Activated T-helper 1 cell treated with anti-CD3 and anti-CD28 coated beads, Interleukin-12 subunit alpha, Interleukin-12 subunit beta, Interleukin-2, Interleukin-4 antibody, amounts not matched to agents 30 ng/mL and 10 ng/mL and 1 ng/mL, durations not matched to agents 14 hours and 24 hours and 36 hours (primary cell): ENCODE results near the gene TNNT1. TPM values are rescaled to one million over a fixed set of nuclear protein-coding genes. Genes with fewer than 3 reads are reported as not detected.

Experiments
- DNase-seq: peaks from one replicate; pipeline ENCODE4 v3.0.0; 2021; ENCODE audit warnings: low spot score
- H3K27ac Mint-ChIP-seq: one replicate; pipeline ENCODE4 v1.8.0; 2021; ENCODE audit warnings: mild to moderate bottlenecking, mixed read lengths
- H3K27me3 Mint-ChIP-seq: one replicate; pipeline ENCODE4 v1.8.0; 2022; ENCODE audit warnings: mild to moderate bottlenecking, moderate library complexity, mixed read lengths; ENCODE audit not compliant: insufficient read depth
- H3K36me3 Mint-ChIP-seq: one replicate; pipeline ENCODE4 v1.8.0; 2021; ENCODE audit warnings: low read depth, mixed read lengths
- H3K4me1 Mint-ChIP-seq: one replicate; pipeline ENCODE4 v1.8.0; 2021; ENCODE audit warnings: low read depth, mixed read lengths
- H3K4me3 Mint-ChIP-seq: one replicate; pipeline ENCODE4 v1.8.0; 2021; ENCODE audit warnings: mild to moderate bottlenecking, moderate library complexity, mixed read lengths
- H3K9me3 Mint-ChIP-seq: one replicate; pipeline ENCODE4 v1.8.0; 2021; ENCODE audit warnings: mixed read lengths
- intact Hi-C: fragments of 100-400 bp; cut with micrococcal nuclease; formaldehyde crosslinking; loops from one replicate; pipeline ENCODE4 v1.15.1; 2024
- total RNA-seq: library from RNA; stranded (reverse); gene quantifications from 2 replicates; pipeline ENCODE4 v1.2.3, GENCODE V29; 2022

Gene TNNT1, protein sequence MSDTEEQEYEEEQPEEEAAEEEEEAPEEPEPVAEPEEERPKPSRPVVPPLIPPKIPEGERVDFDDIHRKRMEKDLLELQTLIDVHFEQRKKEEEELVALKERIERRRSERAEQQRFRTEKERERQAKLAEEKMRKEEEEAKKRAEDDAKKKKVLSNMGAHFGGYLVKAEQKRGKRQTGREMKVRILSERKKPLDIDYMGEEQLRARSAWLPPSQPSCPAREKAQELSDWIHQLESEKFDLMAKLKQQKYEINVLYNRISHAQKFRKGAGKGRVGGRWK
- not detected in 2 replicates for total RNA-seq

DNA sequence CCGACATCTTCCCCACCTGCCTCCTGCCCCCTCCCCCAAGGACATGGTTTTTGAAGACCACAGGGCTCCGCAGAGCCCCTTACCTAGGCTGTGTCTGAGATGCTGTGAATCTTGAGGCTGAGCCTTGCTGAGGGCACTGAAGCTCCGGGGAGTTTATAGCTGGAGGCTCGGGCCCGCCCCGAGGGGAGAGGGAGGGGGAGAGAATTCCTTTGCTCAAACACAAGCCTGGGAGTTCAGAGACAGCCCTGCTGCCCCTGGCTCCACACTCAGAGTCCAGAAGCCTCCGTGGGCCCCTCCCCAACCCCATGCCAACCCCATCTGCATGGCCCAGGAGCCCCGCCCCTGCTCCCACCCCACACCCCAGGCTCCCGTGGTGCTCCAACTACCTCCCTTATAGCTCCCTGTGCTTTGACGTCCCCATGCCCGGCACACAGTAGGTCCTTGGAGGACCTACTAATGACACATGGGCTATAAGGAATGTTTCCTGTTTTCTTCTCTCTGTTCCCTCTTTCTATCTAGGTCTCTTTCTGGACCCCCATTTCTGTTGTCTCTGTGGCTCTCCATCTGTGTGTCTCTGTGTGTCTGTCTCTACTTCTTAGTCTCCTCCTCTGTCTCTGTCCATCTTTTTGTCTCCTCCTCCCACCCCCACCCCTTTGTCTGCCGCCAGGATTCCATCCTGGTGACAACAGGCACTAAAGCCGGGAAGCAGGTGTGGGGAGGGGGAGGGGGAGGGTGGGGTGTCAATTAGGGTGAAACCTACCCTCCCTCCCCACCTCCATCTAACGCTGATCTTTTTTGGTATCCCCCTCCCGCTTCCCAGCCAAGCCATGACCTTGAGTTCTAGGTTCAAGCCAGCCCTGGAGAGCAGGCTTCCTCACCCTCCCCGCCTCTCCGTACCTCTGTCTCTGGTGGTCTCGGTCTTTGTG is at the start of gene TNNT1:
TSS of gene TNNT1 (minus strand) at position 129 of the 926 bp plus-strand sequence. CDS start 2,049 bp downstream, outside the sequence.
- Mint-ChIP-seq H3K4me3 (no peak within 1 kb of the TSS), H3K27ac (no peak within 1 kb of the TSS), H3K27me3 (peaks cover 32% of the 10 kb centered on the region), H3K36me3 (peaks cover 2% of the 10 kb centered on the region), H3K4me1 (peaks cover 15% of the 10 kb centered on the region), H3K9me3 (peaks cover 16% of the 10 kb centered on the region)
- DNase-seq = no peak
- intact Hi-C loops = loop anchor here (10.0 kb wide), 1 partner anchor 485 kb away; the partner anchor contains the start of gene LILRB4

DNA sequence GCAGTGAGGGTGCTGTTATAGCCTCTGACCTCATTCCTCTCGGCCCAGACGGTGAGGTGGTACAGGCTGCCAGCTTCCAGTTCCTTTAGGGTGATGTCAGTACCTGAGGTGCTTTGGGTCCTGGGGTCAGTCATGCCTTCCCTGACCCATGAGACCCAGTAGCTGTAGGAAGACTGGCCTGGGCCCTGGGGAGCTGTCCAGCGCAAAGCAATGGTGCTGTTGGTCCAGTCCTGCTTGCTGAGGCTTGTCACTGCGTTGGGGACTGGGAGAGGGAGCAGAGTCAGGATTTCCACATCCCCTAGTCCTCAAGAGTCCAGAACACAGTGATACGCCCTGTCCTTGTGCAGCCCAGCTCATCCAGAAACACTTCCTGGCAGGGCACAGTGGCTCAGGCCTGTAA is 49.6 kb upstream of the TNNT1 start:
- peaks cover 8% of the 10 kb centered on the region for H3K27me3 Mint-ChIP-seq
- no peak overlapping the region for H3K27ac Mint-ChIP-seq
- intact Hi-C loops = no loop called here
- no peaks in the 10 kb centered on the region for H3K4me1 Mint-ChIP-seq
- no peaks in the 10 kb centered on the region for H3K36me3 Mint-ChIP-seq
- H3K9me3 Mint-ChIP-seq = no peaks in the 10 kb centered on the region
- DNase-seq = no peak
- H3K4me3 Mint-ChIP-seq = no peak overlapping the region

DNA sequence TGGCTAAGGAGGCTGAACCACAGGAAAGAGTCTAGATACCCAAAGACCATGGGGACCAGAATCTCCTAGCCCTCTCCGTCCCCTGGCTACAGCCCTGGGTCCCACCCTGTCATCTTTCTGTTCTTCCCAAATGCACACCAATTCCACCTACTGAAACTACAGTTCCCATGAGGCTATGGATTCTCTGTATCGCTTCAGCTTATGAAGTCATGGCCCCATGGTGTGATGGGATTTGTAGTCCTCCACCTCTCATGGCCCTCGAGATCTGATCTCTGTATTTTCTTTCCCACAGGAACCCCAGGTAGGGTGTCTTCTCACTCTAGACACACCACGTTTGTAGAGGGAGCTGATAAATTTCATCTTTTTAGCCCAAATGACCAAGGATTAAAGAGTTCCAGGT is 48.5 kb upstream of the TNNT1 start:
- H3K4me3 Mint-ChIP-seq = no peak overlapping the region
- intact Hi-C loops = no loop called here
- no peak overlapping the region for H3K27ac Mint-ChIP-seq
- H3K9me3 Mint-ChIP-seq = no peaks in the 10 kb centered on the region
- H3K4me1 Mint-ChIP-seq = no peaks in the 10 kb centered on the region
- H3K36me3 Mint-ChIP-seq = no peaks in the 10 kb centered on the region
- peaks cover 8% of the 10 kb centered on the region for H3K27me3 Mint-ChIP-seq
- DNase-seq = no peak

DNA sequence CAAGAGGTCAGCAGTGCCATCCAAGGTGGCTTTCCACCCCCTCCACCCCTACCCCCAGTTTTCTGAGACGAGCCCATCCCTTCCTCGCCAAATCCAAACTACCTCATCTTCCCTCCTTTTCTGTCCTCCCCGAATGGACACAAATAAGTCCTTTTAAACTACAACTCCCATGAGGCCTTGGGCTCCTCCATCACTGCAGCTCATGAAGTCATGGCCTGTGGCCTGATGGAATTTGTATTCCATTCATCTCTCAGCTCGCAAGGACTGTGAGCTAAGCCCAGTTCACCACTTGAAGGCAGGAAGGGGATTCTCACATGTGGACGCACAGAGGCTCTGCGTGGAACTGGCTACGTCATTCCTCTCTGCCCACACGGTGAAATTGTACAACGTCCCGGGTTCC is 47.8 kb upstream of the TNNT1 start:
- peaks cover 8% of the 10 kb centered on the region for H3K27me3 Mint-ChIP-seq
- H3K9me3 Mint-ChIP-seq = no peaks in the 10 kb centered on the region
- no peaks in the 10 kb centered on the region for H3K4me1 Mint-ChIP-seq
- H3K27ac Mint-ChIP-seq = no peak overlapping the region
- H3K36me3 Mint-ChIP-seq = no peaks in the 10 kb centered on the region
- no peak for DNase-seq
- intact Hi-C loops = no loop called here
- H3K4me3 Mint-ChIP-seq = no peak overlapping the region

DNA sequence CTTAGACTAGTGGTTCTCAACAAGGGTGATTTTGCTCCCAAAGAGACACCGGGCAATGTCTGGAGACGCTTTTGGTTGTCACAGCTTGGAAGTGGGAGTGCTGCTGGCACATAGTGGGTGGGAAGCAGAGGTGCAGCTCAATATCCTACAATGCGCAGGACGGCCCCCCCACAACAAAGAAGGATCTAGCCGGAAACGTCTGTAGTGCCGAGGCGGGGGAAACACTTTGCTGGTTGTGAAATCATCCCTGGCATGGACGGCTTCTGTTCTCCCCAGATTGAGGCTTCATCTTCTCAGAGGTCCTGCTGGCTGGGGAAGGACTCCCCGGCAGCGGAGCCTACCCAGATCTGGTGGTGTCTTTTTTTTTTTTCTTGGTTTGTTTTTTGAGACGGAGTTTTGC is 44.5 kb upstream of the TNNT1 start:
- peaks cover 2% of the 10 kb centered on the region for H3K27me3 Mint-ChIP-seq
- H3K4me1 Mint-ChIP-seq = peaks cover 11% of the 10 kb centered on the region
- H3K9me3 Mint-ChIP-seq = no peaks in the 10 kb centered on the region
- DNase-seq = no peak
- intact Hi-C loops = no loop called here
- H3K27ac Mint-ChIP-seq = no peak overlapping the region
- H3K4me3 Mint-ChIP-seq = no peak overlapping the region
- no peaks in the 10 kb centered on the region for H3K36me3 Mint-ChIP-seq

DNA sequence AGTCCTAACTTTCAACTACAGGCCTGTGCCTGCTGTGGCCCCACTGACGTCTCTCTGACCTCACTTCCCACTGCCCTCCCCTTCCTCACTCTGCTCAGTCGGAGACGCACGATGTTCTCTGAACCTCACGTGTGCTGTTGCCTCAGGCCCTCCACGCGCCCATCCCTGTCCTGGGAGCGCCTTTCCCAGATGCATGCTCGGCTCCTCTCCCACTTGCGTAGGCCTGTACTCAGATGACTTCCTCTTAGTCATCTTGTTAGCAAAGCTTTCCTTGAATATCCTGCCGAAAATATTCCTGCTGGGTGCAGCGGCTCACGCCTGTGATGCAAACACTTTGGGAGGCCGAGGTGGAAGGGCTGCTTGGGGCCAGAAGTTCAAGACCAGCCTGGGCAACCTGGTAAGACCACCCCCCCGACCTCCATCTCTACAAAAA is 40.4 kb upstream of the TNNT1 start:
- DNase-seq = no peak
- H3K27me3 Mint-ChIP-seq = no peaks in the 10 kb centered on the region
- H3K4me3 Mint-ChIP-seq = no peak overlapping the region
- H3K9me3 Mint-ChIP-seq = no peaks in the 10 kb centered on the region
- peak overlapping the region; percentile 51 for H3K27ac Mint-ChIP-seq
- peaks cover 17% of the 10 kb centered on the region for H3K4me1 Mint-ChIP-seq
- intact Hi-C loops = no loop called here
- H3K36me3 Mint-ChIP-seq = no peaks in the 10 kb centered on the region

DNA sequence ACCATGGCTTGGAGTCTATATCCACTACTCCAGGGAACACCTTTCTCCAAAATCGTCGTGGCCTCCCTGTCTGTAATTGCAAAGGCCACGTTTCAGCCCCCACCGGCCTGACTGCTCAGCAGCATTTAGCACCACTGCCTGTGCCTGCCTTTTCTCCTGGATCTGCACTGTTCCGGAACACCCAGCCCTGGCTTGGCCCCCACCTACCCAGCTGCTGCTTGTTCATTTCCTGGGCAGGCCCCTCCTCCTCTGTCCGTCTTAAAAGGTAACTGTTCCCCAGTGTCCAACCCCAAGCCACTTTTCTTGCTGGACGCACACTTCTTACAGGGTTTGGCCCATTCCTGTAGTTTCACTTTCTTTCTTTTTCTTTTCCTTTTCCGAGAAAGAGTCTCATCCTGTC is 39.6 kb upstream of the TNNT1 start:
- Mint-ChIP-seq H3K4me1 (peaks cover 17% of the 10 kb centered on the region), H3K27ac (no peak overlapping the region), H3K27me3 (no peaks in the 10 kb centered on the region), H3K4me3 (no peak overlapping the region), H3K9me3 (no peaks in the 10 kb centered on the region), H3K36me3 (no peaks in the 10 kb centered on the region)
- intact Hi-C loops = no loop called here
- no peak for DNase-seq

DNA sequence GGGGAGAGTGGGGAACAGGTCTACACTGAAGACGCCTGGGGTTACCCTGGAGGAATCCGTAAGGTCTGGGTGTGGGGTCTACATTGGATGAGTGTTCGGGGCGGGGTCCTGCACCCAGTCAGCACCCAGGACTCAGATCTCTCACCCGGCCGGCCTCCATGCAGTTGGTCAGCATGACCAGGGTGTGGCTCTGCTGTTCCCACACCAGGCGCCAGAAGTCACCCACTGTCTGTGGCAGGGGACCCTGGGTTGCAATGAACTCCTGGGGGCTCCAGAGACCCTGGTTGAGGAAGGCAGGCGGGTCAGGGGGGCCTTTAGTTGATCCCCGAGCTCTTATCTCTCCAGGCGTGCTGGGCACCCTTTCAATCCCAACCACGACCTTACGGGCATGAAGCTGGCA is 37.1 kb upstream of the TNNT1 start:
- Mint-ChIP-seq H3K27me3 (peaks cover 5% of the 10 kb centered on the region), H3K27ac (no peak overlapping the region), H3K4me3 (no peak overlapping the region), H3K4me1 (peaks cover 17% of the 10 kb centered on the region), H3K9me3 (no peaks in the 10 kb centered on the region), H3K36me3 (no peaks in the 10 kb centered on the region)
- intact Hi-C loops = no loop called here
- no peak for DNase-seq

DNA sequence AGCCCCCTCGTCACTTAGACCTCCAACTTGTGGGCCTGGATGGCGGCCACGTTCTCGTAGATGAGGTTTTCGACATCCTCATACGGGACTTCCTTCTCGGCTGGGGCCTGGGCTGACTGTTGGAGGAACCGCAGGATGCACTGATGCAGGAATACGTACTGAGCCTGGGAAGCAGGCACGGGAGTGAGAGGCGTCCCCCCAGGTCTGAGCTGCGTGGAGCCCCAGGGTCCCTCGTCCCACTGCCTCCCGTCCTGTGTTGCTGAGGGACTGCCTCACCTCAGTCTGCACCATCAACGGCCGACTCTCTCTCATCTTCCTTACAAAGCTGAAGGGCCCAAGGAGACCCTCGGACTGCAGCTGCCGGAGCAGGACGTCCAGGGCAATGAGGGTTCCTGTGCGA is 32.7 kb upstream of the TNNT1 start:
- Mint-ChIP-seq H3K27ac (no peak overlapping the region), H3K4me1 (peaks cover 10% of the 10 kb centered on the region), H3K27me3 (peaks cover 23% of the 10 kb centered on the region), H3K36me3 (no peaks in the 10 kb centered on the region), H3K4me3 (no peak overlapping the region), H3K9me3 (no peaks in the 10 kb centered on the region)
- intact Hi-C loops = no loop called here
- no peak for DNase-seq

DNA sequence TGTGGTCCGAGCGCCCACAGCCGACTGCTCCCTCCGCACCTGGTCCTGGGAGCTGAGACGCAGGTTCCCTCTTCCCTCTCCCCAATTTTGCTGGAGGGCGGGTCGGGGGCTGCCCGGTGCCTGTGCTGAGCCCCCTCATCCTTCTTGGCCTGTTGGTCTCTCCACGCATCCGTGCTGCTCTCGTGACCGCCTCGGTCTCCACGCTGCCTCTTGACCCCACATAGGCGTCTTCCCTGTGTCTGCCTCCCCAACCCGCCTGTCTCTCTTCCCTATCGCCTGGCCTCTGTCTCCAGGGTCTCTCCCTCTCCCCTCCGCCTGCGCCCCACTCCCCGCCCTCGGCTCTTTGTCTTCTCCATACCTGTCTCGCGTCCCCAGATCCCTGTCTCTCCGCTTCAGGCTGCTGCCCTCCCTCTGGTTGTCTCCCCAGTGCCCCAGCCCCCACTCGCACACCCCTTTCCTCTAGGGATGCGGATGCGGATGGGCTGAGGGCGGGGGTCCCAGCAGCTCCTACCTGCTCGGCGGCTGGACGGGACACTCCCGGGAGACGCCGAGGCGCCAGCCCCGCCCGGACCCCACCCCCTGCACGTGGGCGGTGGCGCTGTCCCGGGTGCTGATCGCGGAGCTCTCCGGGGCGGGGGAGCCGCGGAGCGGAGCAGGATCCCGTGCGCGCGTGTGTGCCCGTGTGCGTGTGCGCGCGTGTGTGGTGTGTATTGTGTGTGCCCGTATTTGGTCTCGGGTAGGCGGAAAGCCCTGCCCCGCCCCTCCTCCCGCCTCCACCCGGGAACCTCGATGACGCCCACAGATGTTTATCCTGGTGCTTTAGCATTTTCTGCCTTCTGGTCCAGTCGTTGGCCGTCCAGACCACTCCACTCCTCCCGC is 30.8 kb upstream of the TNNT1 start, which contains the start of gene SYT5:
TSS of gene SYT5 (minus strand) at position 684 of the 879 bp plus-strand sequence. CDS start 1,248 bp downstream, outside the sequence.
- H3K9me3 Mint-ChIP-seq = no peaks in the 10 kb centered on the region
- peak; percentile 67 for DNase-seq
- no peaks in the 10 kb centered on the region for H3K36me3 Mint-ChIP-seq
- peak within 1 kb of the TSS; percentile 58 for H3K27ac Mint-ChIP-seq
- H3K4me1 Mint-ChIP-seq = peaks cover 5% of the 10 kb centered on the region
- intact Hi-C loops = loop anchor here (1.0 to 2.0 kb wide), 3 partner anchors 37 to 159 kb away; partner anchors contain the start of genes KMT5C and PPP6R1
- peaks cover 34% of the 10 kb centered on the region for H3K27me3 Mint-ChIP-seq
- peak within 1 kb of the TSS; percentile 64 for H3K4me3 Mint-ChIP-seq

DNA sequence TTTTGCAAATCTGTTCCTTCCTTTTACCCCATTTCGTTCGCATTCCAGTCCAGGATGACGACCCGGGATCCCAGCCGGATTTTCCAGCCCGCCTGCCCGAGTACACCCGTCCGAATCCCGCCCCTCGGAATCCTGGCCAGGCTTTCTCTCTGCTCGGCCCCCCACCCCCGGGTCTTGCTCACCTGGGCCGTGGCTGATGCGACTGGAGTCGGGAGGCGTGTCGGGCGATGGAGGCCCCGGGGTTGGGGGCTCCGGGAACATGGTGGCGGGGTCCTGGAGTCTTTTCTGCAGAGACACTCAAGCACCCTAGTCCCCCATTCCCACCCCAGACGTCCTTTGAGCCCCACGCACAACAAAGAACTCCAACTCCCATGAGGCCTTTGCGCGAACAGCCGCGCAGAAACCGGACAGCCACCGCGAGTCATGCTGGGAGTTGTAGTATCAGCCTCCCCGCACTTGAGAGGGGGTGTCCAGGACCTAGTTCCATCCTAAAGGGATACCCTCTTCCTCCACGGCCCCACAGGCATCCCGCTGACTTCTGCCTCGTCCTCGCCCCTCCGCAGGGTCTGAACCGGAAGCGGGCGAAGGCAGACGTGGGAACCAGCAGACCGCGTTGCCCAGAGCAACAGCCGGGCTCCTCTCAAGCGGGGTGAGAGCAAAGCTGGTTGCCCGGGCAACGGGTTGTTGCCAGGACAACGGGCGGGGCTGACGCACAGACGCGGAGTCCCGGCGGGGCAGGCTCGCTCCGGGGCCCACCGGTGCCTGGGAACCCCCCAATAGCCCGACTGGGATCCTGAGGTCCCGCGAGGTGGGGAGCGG is 30.0 kb upstream of the TNNT1 start:
- H3K27ac Mint-ChIP-seq = peak overlapping the region; percentile 34
- peak overlapping the region; percentile 64 for H3K4me3 Mint-ChIP-seq
- H3K36me3 Mint-ChIP-seq = no peaks in the 10 kb centered on the region
- intact Hi-C loops = loop anchor here (1.0 to 2.0 kb wide), 3 partner anchors 38 to 160 kb away; partner anchors contain the start of genes KMT5C and PPP6R1
- peaks cover 11% of the 10 kb centered on the region for H3K4me1 Mint-ChIP-seq
- peak; percentile 90 for DNase-seq
- peaks cover 36% of the 10 kb centered on the region for H3K27me3 Mint-ChIP-seq
- H3K9me3 Mint-ChIP-seq = no peaks in the 10 kb centered on the region

DNA sequence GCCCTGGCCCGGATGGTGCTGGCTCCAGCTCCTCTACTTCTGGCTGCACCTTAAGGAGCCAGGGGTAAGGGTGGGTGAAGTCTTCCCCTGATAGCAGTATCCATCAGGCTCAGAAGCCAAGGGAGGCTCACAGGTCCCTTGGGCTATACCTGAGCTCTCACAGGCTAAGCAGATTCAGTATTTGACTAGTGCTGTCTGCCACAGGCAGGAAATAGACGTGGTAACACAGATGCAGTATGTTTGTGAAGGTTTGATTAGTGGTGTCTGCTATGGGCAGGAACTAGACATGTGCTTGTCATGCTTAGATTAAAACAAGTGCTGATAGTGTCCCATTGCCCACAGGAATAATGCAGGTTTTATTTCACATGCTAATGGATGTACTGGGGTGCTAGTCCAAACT is 27.1 kb upstream of the TNNT1 start:
- DNase-seq = no peak
- no peak overlapping the region for H3K27ac Mint-ChIP-seq
- H3K4me3 Mint-ChIP-seq = no peak overlapping the region
- intact Hi-C loops = no loop called here
- no peaks in the 10 kb centered on the region for H3K36me3 Mint-ChIP-seq
- H3K4me1 Mint-ChIP-seq = peaks cover 20% of the 10 kb centered on the region
- H3K9me3 Mint-ChIP-seq = no peaks in the 10 kb centered on the region
- peaks cover 53% of the 10 kb centered on the region for H3K27me3 Mint-ChIP-seq
